Caco-2 (cell line): Measurements from ENCODE around the gene MINDY1. TPM values are rescaled to one million over a fixed set of nuclear protein-coding genes. Genes with fewer than 3 reads are reported as not detected.

Experiments
- BruUV-seq: library from RNA; stranded (reverse); fragments of 400-500 nt; replicated peaks from 2 replicates; lab custom pipeline; 2021; lab: Mats Ljungman, UMichigan
- CTCF ChIA-PET: fragments of 300-600 bp; sonication (Branson Sonifier 250); formaldehyde crosslinking; loops from one replicate; lab custom pipeline; 2022; ENCODE audit warnings: antibody characterized with exemption; lab: Charles Lee
- POLR2A ChIA-PET: fragments of 300-600 bp; sonication (Branson Sonifier 250); formaldehyde crosslinking; loops from one replicate; lab custom pipeline; 2022; ENCODE audit warnings: antibody characterized with exemption; lab: Charles Lee
- DNase-seq, 2 experiments: peaks; one replicate each; pipeline versions ENCODE4 v3.0.0 to v3.0.0-alpha.2; 2020 to 2022
- H3K27me3 ChIP-seq: replicated peaks from 2 replicates; pipeline ENCODE4 v1.6.0; 2011; ENCODE audit warnings: low read length; ENCODE audit not compliant: control insufficient read depth, insufficient read depth
- H3K36me3 ChIP-seq: 2 replicates; pipeline ENCODE4 v1.5.1; 2011; ENCODE audit warnings: low read length; ENCODE audit not compliant: control insufficient read depth, insufficient read depth
- H3K4me1 ChIP-seq: fragments of 250-450 bp; sonication (Bioruptor Pico); 2 replicates; pipeline ENCODE4 v1.5.1; 2020; ENCODE audit warnings: mild to moderate bottlenecking
- H3K4me3 ChIP-seq: 2 replicates; pipeline ENCODE4 v1.5.1; 2011; ENCODE audit warnings: low read depth, mild to moderate bottlenecking, control low read depth, low read length
- H3K9me3 ChIP-seq: fragments of 250-450 bp; sonication (Bioruptor Pico); 2 replicates; pipeline ENCODE4 v1.5.1; 2020; ENCODE audit warnings: mild to moderate bottlenecking, moderate library complexity
- H3K27ac Mint-ChIP-seq: one replicate; pipeline ENCODE4 v1.8.0; 2022; ENCODE audit warnings: mixed read lengths; ENCODE audit not compliant: unreplicated experiment
- H3K27me3 Mint-ChIP-seq: one replicate; pipeline ENCODE4 v1.8.0; 2022; ENCODE audit warnings: mixed read lengths; ENCODE audit not compliant: insufficient read depth, unreplicated experiment
- H3K36me3 Mint-ChIP-seq: one replicate; pipeline ENCODE4 v1.8.0; 2022; ENCODE audit warnings: mild to moderate bottlenecking, mixed read lengths; ENCODE audit not compliant: insufficient read depth, unreplicated experiment
- H3K4me1 Mint-ChIP-seq: one replicate; pipeline ENCODE4 v1.8.0; 2022; ENCODE audit warnings: low read depth, mixed read lengths; ENCODE audit not compliant: unreplicated experiment
- H3K4me3 Mint-ChIP-seq: one replicate; pipeline ENCODE4 v1.8.0; 2022; ENCODE audit warnings: mild to moderate bottlenecking, moderate library complexity, mixed read lengths; ENCODE audit not compliant: unreplicated experiment
- H3K9me3 Mint-ChIP-seq: one replicate; pipeline ENCODE4 v1.8.0; 2022; ENCODE audit warnings: mixed read lengths; ENCODE audit not compliant: unreplicated experiment
- intact Hi-C: fragments of 100-400 bp; cut with micrococcal nuclease; formaldehyde crosslinking; loops from one replicate; pipeline ENCODE4 v1.10.0; 2022; ENCODE audit not compliant: unreplicated experiment
- total RNA-seq: library from RNA; stranded (reverse); gene quantifications from 2 replicates; pipeline ENCODE4 v1.2.3, GENCODE V29; 2022
- TF ChIP-seq, protein P1 (sequence below), 2 experiments: fragments of 200-600 bp in 1 of 2; IDR thresholded peaks; 1 replicate in 1 of 2; 2 replicates in 1 of 2; pipeline versions ENCODE4 v1.5.1 to v1.8.0; 2011 to 2022; ENCODE audit warnings: antibody characterized with exemption in 1 of 2, control low read depth in 1 of 2, inconsistent platforms in 1 of 2, low read depth in 1 of 2, low read length in 1 of 2, mild to moderate bottlenecking in 1 of 2, moderate library complexity in 1 of 2; ENCODE audit not compliant: insufficient read depth in 1 of 2, severe bottlenecking in 1 of 2, unreplicated experiment in 1 of 2

MINDY1 gene
- total RNA-seq, 1 experiment from 2014 or later: 15.6 TPM

DNA sequence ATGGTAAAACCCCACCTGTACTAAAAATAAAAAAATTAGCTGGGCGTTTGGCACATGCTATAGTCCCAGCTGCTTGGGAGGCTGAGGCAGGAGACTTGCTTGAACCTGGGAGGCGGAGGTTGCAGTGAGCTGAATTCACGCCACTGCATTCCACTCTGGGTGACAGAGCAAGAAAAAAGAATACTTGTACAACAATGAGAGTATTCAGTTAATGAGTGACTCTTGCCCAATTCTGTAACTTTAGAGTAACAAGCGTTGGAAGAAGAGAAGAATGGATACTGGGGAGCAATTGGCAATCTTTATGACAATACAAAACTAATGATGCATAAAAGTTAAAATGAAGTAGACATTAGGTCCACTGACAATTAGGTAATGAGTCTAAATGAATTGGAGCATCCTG is 14.1 kb downstream of the MINDY1 start:
- TF ChIP-seq, protein P1, sequence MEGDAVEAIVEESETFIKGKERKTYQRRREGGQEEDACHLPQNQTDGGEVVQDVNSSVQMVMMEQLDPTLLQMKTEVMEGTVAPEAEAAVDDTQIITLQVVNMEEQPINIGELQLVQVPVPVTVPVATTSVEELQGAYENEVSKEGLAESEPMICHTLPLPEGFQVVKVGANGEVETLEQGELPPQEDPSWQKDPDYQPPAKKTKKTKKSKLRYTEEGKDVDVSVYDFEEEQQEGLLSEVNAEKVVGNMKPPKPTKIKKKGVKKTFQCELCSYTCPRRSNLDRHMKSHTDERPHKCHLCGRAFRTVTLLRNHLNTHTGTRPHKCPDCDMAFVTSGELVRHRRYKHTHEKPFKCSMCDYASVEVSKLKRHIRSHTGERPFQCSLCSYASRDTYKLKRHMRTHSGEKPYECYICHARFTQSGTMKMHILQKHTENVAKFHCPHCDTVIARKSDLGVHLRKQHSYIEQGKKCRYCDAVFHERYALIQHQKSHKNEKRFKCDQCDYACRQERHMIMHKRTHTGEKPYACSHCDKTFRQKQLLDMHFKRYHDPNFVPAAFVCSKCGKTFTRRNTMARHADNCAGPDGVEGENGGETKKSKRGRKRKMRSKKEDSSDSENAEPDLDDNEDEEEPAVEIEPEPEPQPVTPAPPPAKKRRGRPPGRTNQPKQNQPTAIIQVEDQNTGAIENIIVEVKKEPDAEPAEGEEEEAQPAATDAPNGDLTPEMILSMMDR (IDR thresholded peaks at IDR 0.05; ENCODE audit: insufficient read depth in 1 of 2, low read depth in 1 of 2, low read length in 1 of 2, severe bottlenecking in 1 of 2, unreplicated experiment in 1 of 2): no peak
- Mint-ChIP-seq H3K27me3 (no peaks in the 10 kb centered on the region), H3K36me3 (peaks cover 20% of the 10 kb centered on the region), H3K9me3 (no peaks in the 10 kb centered on the region), H3K4me3 (no peak overlapping the region), H3K27ac (no peak overlapping the region), H3K4me1 (peaks cover 4% of the 10 kb centered on the region)
- DNase-seq: no peak
- Histone ChIP-seq H3K36me3 (peaks cover 2% of the 10 kb centered on the region; the same call in 1 of the 2 replicates), H3K27me3 (no peaks in the 10 kb centered on the region), H3K9me3 (no peaks in the 10 kb centered on the region), H3K4me3 (no peak overlapping the region), H3K4me1 (peaks cover 15% of the 10 kb centered on the region; the same call in 1 of the 2 replicates)
- intact Hi-C loops: no loop called here
- ChIA-PET CTCF (interaction anchor here (0.9 kb wide), 1 partner anchor 14 kb away, joined by 3 read pairs; the partner anchor contains the start of gene MINDY1), POLR2A (no interaction called here)
- BruUV-seq: no TSS peak

DNA sequence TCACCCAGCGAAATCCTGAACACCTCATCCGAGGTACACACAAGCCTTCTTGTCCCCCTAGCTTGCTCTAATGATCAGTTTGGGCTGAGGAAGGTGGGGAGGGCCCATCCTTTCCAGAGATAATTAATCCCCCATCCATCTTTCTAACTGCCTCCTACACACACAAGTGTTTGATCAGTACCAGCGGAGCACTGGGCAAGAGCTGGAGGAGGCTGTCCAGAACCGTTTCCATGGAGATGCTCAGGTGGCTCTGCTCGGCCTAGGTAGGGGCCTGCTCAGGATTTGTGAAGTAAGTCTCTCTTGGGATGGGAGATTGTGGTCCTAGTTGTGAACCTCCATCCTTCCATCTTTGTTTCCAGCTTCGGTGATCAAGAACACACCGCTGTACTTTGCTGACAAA is 18.8 kb downstream of the MINDY1 start:
- no peaks in the 10 kb centered on the region for H3K27me3 ChIP-seq
- Mint-ChIP-seq H3K36me3 (peaks cover 22% of the 10 kb centered on the region), H3K9me3 (no peaks in the 10 kb centered on the region), H3K27ac (no peak overlapping the region), H3K4me3 (no peak overlapping the region), H3K4me1 (peaks cover 19% of the 10 kb centered on the region), H3K27me3 (no peaks in the 10 kb centered on the region)
- TF ChIP-seq, protein P1 (IDR thresholded peaks at IDR 0.05; ENCODE audit: insufficient read depth in 1 of 2, low read depth in 1 of 2, low read length in 1 of 2, severe bottlenecking in 1 of 2, unreplicated experiment in 1 of 2): no peak
- no TSS peak for BruUV-seq
- peaks cover 2% of the 10 kb centered on the region; the same call in 1 of the 2 replicates for H3K36me3 ChIP-seq
- DNase-seq: no peak
- POLR2A ChIA-PET: no interaction called here
- H3K9me3 ChIP-seq: no peaks in the 10 kb centered on the region
- peaks cover 29% of the 10 kb centered on the region for H3K4me1 ChIP-seq
- CTCF ChIA-PET: interaction anchor here (0.8 kb wide), 1 partner anchor 11 kb away, joined by 8 read pairs; no protein-coding TSS in a partner anchor
- intact Hi-C loops: no loop called here
- no peak overlapping the region for H3K4me3 ChIP-seq

DNA sequence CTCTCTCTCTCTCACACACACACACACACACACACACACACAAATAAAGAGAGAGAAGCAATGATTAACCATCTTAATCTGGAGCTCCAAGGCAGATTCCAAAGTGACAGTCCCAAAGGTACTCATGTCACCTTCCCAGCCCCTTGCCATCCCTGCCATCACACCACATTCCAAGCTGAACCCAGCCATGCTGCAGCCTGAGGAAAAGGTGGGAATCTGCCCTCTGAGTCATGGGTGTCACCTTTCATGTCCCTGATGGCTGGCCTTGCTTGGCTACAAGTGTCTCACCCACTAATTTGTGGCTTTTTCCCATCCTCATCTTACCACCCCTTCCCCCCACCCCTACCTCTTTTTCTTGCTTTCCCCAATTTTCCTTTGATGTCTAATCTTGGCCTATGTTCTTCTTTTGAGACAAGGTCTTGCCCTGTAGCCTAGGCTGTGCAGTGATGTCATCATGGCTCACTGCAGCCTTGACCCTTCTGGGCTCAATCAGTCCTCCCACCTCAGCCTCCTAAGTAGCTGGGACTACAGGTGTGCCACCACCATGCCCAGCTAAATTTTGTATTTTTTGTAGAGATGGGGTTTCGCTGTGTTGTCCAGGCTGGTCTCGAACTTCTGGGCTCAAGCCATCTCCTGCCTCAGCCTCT is 21.4 kb downstream of the MINDY1 start:
- Histone ChIP-seq H3K4me1 (peaks cover 50% of the 10 kb centered on the region), H3K9me3 (no peaks in the 10 kb centered on the region), H3K27me3 (no peaks in the 10 kb centered on the region), H3K36me3 (peaks cover 2% of the 10 kb centered on the region; the same call in 1 of the 2 replicates), H3K4me3 (no peak overlapping the region)
- Mint-ChIP-seq H3K4me1 (peaks cover 32% of the 10 kb centered on the region), H3K27ac (no peak overlapping the region), H3K9me3 (no peaks in the 10 kb centered on the region), H3K36me3 (peaks cover 22% of the 10 kb centered on the region), H3K27me3 (no peaks in the 10 kb centered on the region), H3K4me3 (no peak overlapping the region)
- TF ChIP-seq, protein P1 (IDR thresholded peaks at IDR 0.05; ENCODE audit: insufficient read depth in 1 of 2, low read depth in 1 of 2, low read length in 1 of 2, severe bottlenecking in 1 of 2, unreplicated experiment in 1 of 2): no peak
- peak in 1 of 2 experiments; percentile 71 for DNase-seq
- POLR2A ChIA-PET: interaction anchor here (0.6 to 1.0 kb wide), 3 partner anchors 14 to 177 kb away, joined by 3 to 4 read pairs (median 3); no protein-coding TSS in a partner anchor
- BruUV-seq: no TSS peak
- intact Hi-C loops: no loop called here
- CTCF ChIA-PET: interaction anchor here (0.7 to 1.4 kb wide), 3 partner anchors 11 to 22 kb away, joined by 3 to 5 read pairs (median 3); partner anchors contain the start of gene MINDY1
